Esophagus muscularis mucosa (tissue), 4 donors: ENCODE results near the gene MAML3. TPM values are rescaled to one million over a fixed set of nuclear protein-coding genes. Genes with fewer than 3 reads are reported as not detected.

Experiments used
- DNase-seq: peaks from one replicate; pipeline ENCODE4 v3.0.0-alpha.2; 2017; ENCODE audit errors: extremely low spot score
- H3K27ac ChIP-seq, 4 donors: fragments of 200-600 bp; sonication (generic); replicated peaks in 1 of 4; 1 replicate in 3 of 4; 2 replicates in 1 of 4; pipeline ENCODE4 v1.5.1; 2016 to 2019; ENCODE audit warnings: mild to moderate bottlenecking in 1 of 4
- H3K27me3 ChIP-seq, 4 donors: fragments of 200-600 bp; sonication (generic); one replicate each; pipeline versions ENCODE4 v1.5.1 to v1.6.0; 2016 to 2019
- H3K36me3 ChIP-seq, 4 donors: fragments of 200-600 bp; sonication (generic); one replicate each; pipeline ENCODE4 v1.5.1; 2016 to 2019
- H3K4me1 ChIP-seq, 4 donors: fragments of 200-600 bp; sonication (generic); one replicate each; pipeline ENCODE4 v1.5.1; 2016 to 2019
- H3K4me3 ChIP-seq, 4 donors: fragments of 200-600 bp; sonication (generic); 1 replicate in 2 of 4; 2 replicates in 2 of 4; pipeline ENCODE4 v1.5.1; 2016 to 2019; ENCODE audit warnings: mild to moderate bottlenecking in 4 of 4, moderate library complexity in 1 of 4
- H3K9me3 ChIP-seq, 4 donors: fragments of 200-600 bp; sonication (generic); 1 replicate in 3 of 4; 2 replicates in 1 of 4; pipeline ENCODE4 v1.5.1; 2016 to 2019
- EP300 ChIP-seq: sonication (generic); formaldehyde crosslinking; IDR thresholded peaks from one replicate; pipeline ENCODE4 v1.6.1; 2017; ENCODE audit warnings: antibody characterized with exemption
- POLR2A ChIP-seq: fragments of 450-650 bp; IDR thresholded peaks from one replicate; pipeline ENCODE4 v1.6.1; 2017; ENCODE audit warnings: antibody characterized with exemption, moderate library complexity, mild to moderate bottlenecking, low read depth
- POLR2AphosphoS5 ChIP-seq, 2 donors: sonication (generic); formaldehyde crosslinking; IDR thresholded peaks; one replicate each; pipeline ENCODE4 v1.6.1; 2017; ENCODE audit warnings: antibody characterized with exemption in 2 of 2
- WGBS: methylation state at CpG from one replicate; pipeline ENCODE4 v1.1.5; 2018; 5-methylcytosine and 5-hydroxymethylcytosine counted together
- intact Hi-C: fragments of 100-400 bp; cut with DNase I; formaldehyde crosslinking; loops from one replicate; pipeline ENCODE4 v1.15.1; 2023
- total RNA-seq, 4 donors: library from RNA; depleted of rRNA; stranded (reverse); fragments of >200 nt; gene quantifications; one replicate each; pipeline versions ENCODE4 v1.1.0 to v1.2.1, GENCODE V29; 2016
- TF ChIP-seq, protein P1 (sequence below), 3 experiments: fragments of 200-600 bp in 2 of 3; fragments of 450-650 bp in 1 of 3; sonication (generic) in 2 of 3; IDR thresholded peaks; one replicate each; pipeline ENCODE4 v1.5.1; 2017 to 2019; ENCODE audit warnings: antibody characterized with exemption in 3 of 3, mild to moderate bottlenecking in 2 of 3, moderate library complexity in 1 of 3

Gene MAML3
- total RNA-seq, 4 donors from 2014 or later, result 5.0 to 8.7 (median 7.1) TPM

DNA sequence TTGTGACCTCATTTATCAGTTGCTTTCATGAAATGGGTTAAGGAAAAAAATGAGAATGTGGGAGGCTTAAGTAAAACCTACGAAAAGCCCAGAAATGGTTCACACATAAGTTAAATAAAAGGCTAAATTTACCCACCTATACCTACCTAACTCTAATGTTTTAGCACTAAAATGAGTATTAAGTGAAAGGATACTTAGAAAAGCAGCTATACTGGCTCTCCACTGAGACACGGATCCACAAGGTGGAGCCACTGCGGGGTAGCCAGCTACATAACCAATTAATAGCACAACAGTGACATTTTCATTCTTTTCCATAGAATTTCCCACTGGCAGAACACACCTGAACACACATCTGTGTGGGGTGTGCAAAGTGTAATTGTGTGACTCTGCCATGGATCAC, 101.9 kb downstream of the MAML3 start:
- no peaks in the 10 kb centered on the region for H3K27me3 ChIP-seq
- WGBS, result 63% methylated on average over 3 of the region's 3 CpGs
- DNase-seq, result no peak

GRCh38 chr4:140049849-140050637, 103.9 kb downstream of the MAML3 start:
- 67% methylated on average over 8 of the region's 8 CpGs for WGBS
- TF ChIP-seq POLR2A, result no peak
- TF ChIP-seq, protein P1, sequence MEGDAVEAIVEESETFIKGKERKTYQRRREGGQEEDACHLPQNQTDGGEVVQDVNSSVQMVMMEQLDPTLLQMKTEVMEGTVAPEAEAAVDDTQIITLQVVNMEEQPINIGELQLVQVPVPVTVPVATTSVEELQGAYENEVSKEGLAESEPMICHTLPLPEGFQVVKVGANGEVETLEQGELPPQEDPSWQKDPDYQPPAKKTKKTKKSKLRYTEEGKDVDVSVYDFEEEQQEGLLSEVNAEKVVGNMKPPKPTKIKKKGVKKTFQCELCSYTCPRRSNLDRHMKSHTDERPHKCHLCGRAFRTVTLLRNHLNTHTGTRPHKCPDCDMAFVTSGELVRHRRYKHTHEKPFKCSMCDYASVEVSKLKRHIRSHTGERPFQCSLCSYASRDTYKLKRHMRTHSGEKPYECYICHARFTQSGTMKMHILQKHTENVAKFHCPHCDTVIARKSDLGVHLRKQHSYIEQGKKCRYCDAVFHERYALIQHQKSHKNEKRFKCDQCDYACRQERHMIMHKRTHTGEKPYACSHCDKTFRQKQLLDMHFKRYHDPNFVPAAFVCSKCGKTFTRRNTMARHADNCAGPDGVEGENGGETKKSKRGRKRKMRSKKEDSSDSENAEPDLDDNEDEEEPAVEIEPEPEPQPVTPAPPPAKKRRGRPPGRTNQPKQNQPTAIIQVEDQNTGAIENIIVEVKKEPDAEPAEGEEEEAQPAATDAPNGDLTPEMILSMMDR (IDR thresholded peaks at IDR 0.05), result peak in 1 of 3 experiments; percentile 27
- no peak for DNase-seq
- Histone ChIP-seq H3K9me3 (no peaks in the 10 kb centered on the region), H3K4me1 (peaks cover 25 to 43% (median 39%) of the 10 kb centered on the region in 4 donors), H3K27ac (peak overlapping the region; percentile 74 to 82 (median 76)), H3K4me3 (peak overlapping the region; percentile 45 to 61 (median 53)), H3K36me3 (no peaks in the 10 kb centered on the region), H3K27me3 (no peaks in the 10 kb centered on the region)
- intact Hi-C loops, result loop anchor here (5.0 to 10.0 kb wide), 4 partner anchors 102 to 318 kb away; partner anchors contain the start of gene MAML3

More for the DNA sequence above, 101.9 kb downstream of the MAML3 start:
- intact Hi-C loops, result loop anchor here (5.0 to 10.0 kb wide), 3 partner anchors 200 to 320 kb away; no protein-coding TSS in a partner anchor
- Histone ChIP-seq H3K36me3 (no peaks in the 10 kb centered on the region), H3K27ac (no peak overlapping the region), H3K4me1 (peaks cover 25 to 35% (median 31%) of the 10 kb centered on the region in 4 donors), H3K9me3 (no peaks in the 10 kb centered on the region), H3K4me3 (no peak overlapping the region)
- TF ChIP-seq, protein P1 (IDR thresholded peaks at IDR 0.05), result peak; percentile 41 to 62 (median 53)
- TF ChIP-seq POLR2A, result no peak

DNA sequence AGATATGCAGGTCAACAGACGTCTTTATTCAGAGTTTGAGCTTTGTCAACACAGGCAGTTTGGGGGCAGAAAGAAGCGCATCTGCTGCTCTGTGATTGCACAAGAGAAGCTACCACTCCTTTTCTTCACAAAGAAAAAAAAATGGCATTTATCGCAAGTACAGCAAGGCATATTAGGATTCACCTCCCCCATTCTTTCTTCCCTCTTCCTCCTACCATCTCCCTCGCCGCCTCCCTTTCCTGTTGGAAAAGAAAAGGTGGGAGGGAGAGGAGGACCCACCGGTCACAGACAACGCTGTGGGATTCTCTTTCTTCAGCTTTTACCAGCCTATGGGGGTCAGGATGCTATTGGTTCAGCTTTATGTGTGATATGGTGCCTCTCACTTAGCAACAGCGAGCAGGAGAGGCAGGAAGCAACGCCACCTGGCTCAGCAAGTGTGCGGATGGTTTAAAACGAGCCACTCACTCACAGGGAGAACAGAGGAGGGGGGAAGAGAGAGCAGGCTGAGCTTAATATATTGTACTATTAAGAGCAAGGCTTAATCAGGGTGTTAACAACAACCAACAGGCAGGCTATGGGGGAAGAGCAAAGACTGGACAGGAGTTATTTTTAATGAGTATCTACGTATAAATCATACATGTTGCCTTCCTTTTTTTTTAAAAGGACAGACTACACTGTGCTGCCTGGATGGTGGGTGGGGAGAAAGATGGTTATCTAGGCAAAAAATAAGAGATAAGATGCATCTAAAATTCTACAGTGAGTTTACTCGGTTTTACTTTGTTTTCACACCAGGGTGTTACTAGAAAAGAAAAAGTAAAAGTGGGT, 104.7 kb downstream of the MAML3 start:
- TF ChIP-seq POLR2A, result no peak
- TF ChIP-seq, protein P1 (IDR thresholded peaks at IDR 0.05), result peak; percentile 11 to 51 (median 43)
- no peak for TF ChIP-seq EP300
- TF ChIP-seq POLR2AphosphoS5 (IDR thresholded peaks at IDR 0.05), result peak; percentile 46 to 72

GRCh38 chr4:140048419-140048995, 105.5 kb downstream of the MAML3 start:
- Histone ChIP-seq H3K4me3 (peak overlapping the region; percentile 45 to 61 (median 53)), H3K27me3 (no peaks in the 10 kb centered on the region), H3K27ac (peak overlapping the region; percentile 74 to 82 (median 76)), H3K36me3 (no peaks in the 10 kb centered on the region), H3K9me3 (no peaks in the 10 kb centered on the region), H3K4me1 (peaks cover 25 to 51% (median 45%) of the 10 kb centered on the region in 4 donors)
- no peak for TF ChIP-seq EP300
- TF ChIP-seq POLR2A, result no peak
- TF ChIP-seq, protein P1 (IDR thresholded peaks at IDR 0.05), result no peak
- TF ChIP-seq POLR2AphosphoS5 (IDR thresholded peaks at IDR 0.05), result no peak
- 9% methylated on average over 4 of the region's 4 CpGs for WGBS
- no peak for DNase-seq
- intact Hi-C loops, result loop anchor here (5.0 kb wide), 1 partner anchor 104 kb away; the partner anchor contains the start of gene MAML3

More for the DNA sequence above, 104.7 kb downstream of the MAML3 start:
- Histone ChIP-seq H3K36me3 (no peaks in the 10 kb centered on the region), H3K27ac (peak overlapping the region; percentile 74 to 82 (median 76)), H3K4me3 (peak overlapping the region; percentile 45 to 61 (median 53)), H3K9me3 (no peaks in the 10 kb centered on the region), H3K4me1 (peaks cover 25 to 46% (median 44%) of the 10 kb centered on the region in 4 donors), H3K27me3 (no peaks in the 10 kb centered on the region)
- intact Hi-C loops, result loop anchor here (5.0 kb wide), 1 partner anchor 103 kb away; the partner anchor contains the start of gene MAML3
- no peak for DNase-seq
- WGBS, result 8% methylated on average over 13 of the region's 13 CpGs
